Memory B cell (primary cell): ENCODE measurements around the gene ZNF804A.

Experiments used
- ATAC-seq: fragments of 150-1000 bp; cut with Tn5 transposase; 2 replicates; pipeline ENCODE4 v1.10.0; 2021; ENCODE audit warnings: low read depth, mild to moderate bottlenecking, moderate library complexity
- DNase-seq, 2 donors: peaks; one replicate each; pipeline ENCODE4 v3.0.0; 2022; ENCODE audit warnings: low spot score in 2 of 2
- H3K27ac Mint-ChIP-seq: one replicate; pipeline ENCODE4 v1.8.0; 2022; ENCODE audit warnings: mild to moderate bottlenecking, moderate library complexity, mixed read lengths
- H3K27me3 Mint-ChIP-seq: one replicate; pipeline ENCODE4 v1.8.0; 2022; ENCODE audit warnings: mixed read lengths
- H3K36me3 Mint-ChIP-seq: one replicate; pipeline ENCODE4 v1.8.0; 2022; ENCODE audit warnings: mild to moderate bottlenecking, mixed read lengths
- H3K4me1 Mint-ChIP-seq: one replicate; pipeline ENCODE4 v1.8.0; 2022; ENCODE audit warnings: mixed read lengths
- H3K4me3 Mint-ChIP-seq: one replicate; pipeline ENCODE4 v1.8.0; 2022; ENCODE audit warnings: mild to moderate bottlenecking, moderate library complexity, mixed read lengths
- H3K9me3 Mint-ChIP-seq: one replicate; pipeline ENCODE4 v1.8.0; 2022; ENCODE audit warnings: mixed read lengths

Gene ZNF804A

GRCh38 chr2:184598316-184599053 is at the start of gene ZNF804A:
ZNF804A (plus strand) TSS chr2:184598529; CDS start chr2:184598960, 431 bp downstream.
- Mint-ChIP-seq H3K4me1 (peaks cover 13% of the 10 kb centered on the region), H3K36me3 (peaks cover 3% of the 10 kb centered on the region), H3K27ac (peak within 1 kb of the TSS; percentile 36), H3K4me3 (peak within 1 kb of the TSS; percentile 86), H3K9me3 (peaks cover 2% of the 10 kb centered on the region), H3K27me3 (peaks cover 13% of the 10 kb centered on the region)
- DNase-seq (peak; percentile 65 to 72), ATAC-seq (peak; percentile 83)

GRCh38 chr2:184549153-184549552 is 49.2 kb upstream of the ZNF804A start:
- Mint-ChIP-seq H3K4me3 (no peak overlapping the region), H3K4me1 (no peaks in the 10 kb centered on the region), H3K36me3 (no peaks in the 10 kb centered on the region), H3K9me3 (no peaks in the 10 kb centered on the region), H3K27me3 (no peaks in the 10 kb centered on the region), H3K27ac (no peak overlapping the region)
- no peak for DNase-seq
- no peak for ATAC-seq

GRCh38 chr2:184551626-184552025 is 46.7 kb upstream of the ZNF804A start:
- DNase-seq (no peak), ATAC-seq (no peak)
- Mint-ChIP-seq H3K27ac (no peak overlapping the region), H3K9me3 (no peaks in the 10 kb centered on the region), H3K4me3 (no peak overlapping the region), H3K4me1 (no peaks in the 10 kb centered on the region), H3K27me3 (no peaks in the 10 kb centered on the region), H3K36me3 (no peaks in the 10 kb centered on the region)

- no peak overlapping the region for H3K4me3 Mint-ChIP-seq
- ATAC-seq (no peak), DNase-seq (no peak)
- no peaks in the 10 kb centered on the region for H3K27me3 Mint-ChIP-seq
- no peaks in the 10 kb centered on the region for H3K4me1 Mint-ChIP-seq
- no peaks in the 10 kb centered on the region for H3K36me3 Mint-ChIP-seq
- no peak overlapping the region for H3K27ac Mint-ChIP-seq
- H3K9me3 Mint-ChIP-seq, result no peaks in the 10 kb centered on the region
Observed at GRCh38 chr2:184554736-184555135, 43.6 kb upstream of the ZNF804A start.

GRCh38 chr2:184555352-184555751 is 43.0 kb upstream of the ZNF804A start:
- Mint-ChIP-seq H3K4me1 (no peaks in the 10 kb centered on the region), H3K4me3 (no peak overlapping the region), H3K27ac (no peak overlapping the region), H3K9me3 (no peaks in the 10 kb centered on the region), H3K36me3 (no peaks in the 10 kb centered on the region), H3K27me3 (no peaks in the 10 kb centered on the region)
- ATAC-seq (no peak), DNase-seq (no peak)

- no peak for ATAC-seq
- H3K4me1 Mint-ChIP-seq, result no peaks in the 10 kb centered on the region
- no peak overlapping the region for H3K27ac Mint-ChIP-seq
- H3K27me3 Mint-ChIP-seq, result no peaks in the 10 kb centered on the region
- H3K9me3 Mint-ChIP-seq, result no peaks in the 10 kb centered on the region
- no peak overlapping the region for H3K4me3 Mint-ChIP-seq
- H3K36me3 Mint-ChIP-seq, result no peaks in the 10 kb centered on the region
- no peak for DNase-seq
Observed at GRCh38 chr2:184556639-184557038, 41.7 kb upstream of the ZNF804A start.

GRCh38 chr2:184558713-184559464 is 39.4 kb upstream of the ZNF804A start:
- no peak for ATAC-seq
- Mint-ChIP-seq H3K4me1 (no peaks in the 10 kb centered on the region), H3K27me3 (no peaks in the 10 kb centered on the region), H3K36me3 (no peaks in the 10 kb centered on the region), H3K27ac (no peak overlapping the region), H3K9me3 (no peaks in the 10 kb centered on the region), H3K4me3 (no peak overlapping the region)
- DNase-seq, result no peak

- Mint-ChIP-seq H3K36me3 (no peaks in the 10 kb centered on the region), H3K27ac (no peak overlapping the region), H3K27me3 (no peaks in the 10 kb centered on the region), H3K4me3 (no peak overlapping the region), H3K4me1 (no peaks in the 10 kb centered on the region), H3K9me3 (no peaks in the 10 kb centered on the region)
- ATAC-seq (no peak), DNase-seq (no peak)
Observed at GRCh38 chr2:184560603-184561002, 37.7 kb upstream of the ZNF804A start.

GRCh38 chr2:184562532-184562931 is 35.8 kb upstream of the ZNF804A start:
- Mint-ChIP-seq H3K9me3 (no peaks in the 10 kb centered on the region), H3K4me1 (no peaks in the 10 kb centered on the region), H3K4me3 (no peak overlapping the region), H3K36me3 (no peaks in the 10 kb centered on the region), H3K27ac (no peak overlapping the region), H3K27me3 (no peaks in the 10 kb centered on the region)
- DNase-seq (no peak), ATAC-seq (no peak)

GRCh38 chr2:184564092-184564491 is 34.2 kb upstream of the ZNF804A start:
- Mint-ChIP-seq H3K27me3 (no peaks in the 10 kb centered on the region), H3K36me3 (no peaks in the 10 kb centered on the region), H3K27ac (no peak overlapping the region), H3K4me1 (no peaks in the 10 kb centered on the region), H3K9me3 (no peaks in the 10 kb centered on the region), H3K4me3 (no peak overlapping the region)
- ATAC-seq (no peak), DNase-seq (no peak)

GRCh38 chr2:184566716-184567115 is 31.6 kb upstream of the ZNF804A start:
- H3K27ac Mint-ChIP-seq, result no peak overlapping the region
- no peaks in the 10 kb centered on the region for H3K36me3 Mint-ChIP-seq
- H3K27me3 Mint-ChIP-seq, result no peaks in the 10 kb centered on the region
- ATAC-seq, result no peak
- no peak for DNase-seq
- H3K4me1 Mint-ChIP-seq, result no peaks in the 10 kb centered on the region
- H3K4me3 Mint-ChIP-seq, result no peak overlapping the region
- no peaks in the 10 kb centered on the region for H3K9me3 Mint-ChIP-seq

- Mint-ChIP-seq H3K27me3 (peaks cover 3% of the 10 kb centered on the region), H3K4me3 (no peak overlapping the region), H3K4me1 (no peaks in the 10 kb centered on the region), H3K27ac (no peak overlapping the region), H3K36me3 (no peaks in the 10 kb centered on the region), H3K9me3 (peaks cover 7% of the 10 kb centered on the region)
- ATAC-seq (no peak), DNase-seq (no peak)
Observed at GRCh38 chr2:184577056-184577455, 21.3 kb upstream of the ZNF804A start.

GRCh38 chr2:184577743-184578142 is 20.6 kb upstream of the ZNF804A start:
- H3K4me3 Mint-ChIP-seq, result no peak overlapping the region
- no peaks in the 10 kb centered on the region for H3K36me3 Mint-ChIP-seq
- H3K4me1 Mint-ChIP-seq, result no peaks in the 10 kb centered on the region

GRCh38 chr2:184579226-184579625 is 19.1 kb upstream of the ZNF804A start:
- peaks cover 7% of the 10 kb centered on the region for H3K9me3 Mint-ChIP-seq
- ATAC-seq (no peak), DNase-seq (no peak)
- H3K27ac Mint-ChIP-seq, result no peak overlapping the region
- H3K36me3 Mint-ChIP-seq, result no peaks in the 10 kb centered on the region
- H3K27me3 Mint-ChIP-seq, result peaks cover 3% of the 10 kb centered on the region
- H3K4me3 Mint-ChIP-seq, result no peak overlapping the region
- H3K4me1 Mint-ChIP-seq, result no peaks in the 10 kb centered on the region

More at GRCh38 chr2:184577743-184578142, 20.6 kb upstream of the ZNF804A start:
- Mint-ChIP-seq H3K27me3 (peaks cover 3% of the 10 kb centered on the region), H3K9me3 (peaks cover 7% of the 10 kb centered on the region), H3K27ac (no peak overlapping the region)
- no peak for ATAC-seq
- DNase-seq, result no peak
